Breast epithelium (tissue), 4 donors: Measurements from ENCODE around the gene NFIL3. TPM values are rescaled to one million over a fixed set of nuclear protein-coding genes. Genes with fewer than 3 reads are reported as not detected.

Experiments used
- DNase-seq, 2 donors: peaks; one replicate each; pipeline ENCODE4 v3.0.0-alpha.2; 2019; ENCODE audit warnings: low spot score in 2 of 2
- H3K27ac ChIP-seq, 2 donors: fragments of 200-600 bp; sonication (generic) in 1 of 2; one replicate each; pipeline ENCODE4 v1.5.1; 2016 to 2019; ENCODE audit warnings: mild to moderate bottlenecking in 1 of 2
- H3K27me3 ChIP-seq, 2 donors: fragments of 200-600 bp; sonication (generic) in 1 of 2; one replicate each; pipeline versions ENCODE4 v1.5.1 to v1.6.0; 2017 to 2019; ENCODE audit warnings: control low read depth in 1 of 2, mild to moderate bottlenecking in 1 of 2
- H3K36me3 ChIP-seq: fragments of 200-600 bp; one replicate; pipeline ENCODE4 v1.5.1; 2019
- H3K4me1 ChIP-seq, 2 donors: fragments of 200-600 bp; sonication (generic); one replicate each; pipeline ENCODE4 v1.5.1; 2016 to 2019; ENCODE audit warnings: control low read depth in 1 of 2
- H3K4me3 ChIP-seq, 3 donors: fragments of 200-600 bp; sonication (generic); 1 replicate in 2 of 3; 2 replicates in 1 of 3; pipeline ENCODE4 v1.5.1; 2016 to 2019; ENCODE audit warnings: mild to moderate bottlenecking in 3 of 3, moderate library complexity in 2 of 3
- H3K9me3 ChIP-seq, 2 donors: fragments of 200-600 bp; sonication (generic) in 1 of 2; one replicate each; pipeline ENCODE4 v1.5.1; 2016 to 2019; ENCODE audit warnings: control low read depth in 1 of 2
- POLR2A ChIP-seq: fragments of 450-650 bp; IDR thresholded peaks from one replicate; pipeline ENCODE4 v1.6.1; 2016; ENCODE audit warnings: antibody characterized with exemption, mild to moderate bottlenecking, moderate library complexity
- POLR2AphosphoS5 ChIP-seq, 3 donors: sonication (generic); formaldehyde crosslinking; IDR thresholded peaks; one replicate each; pipeline ENCODE4 v1.6.1; 2017; ENCODE audit warnings: antibody characterized with exemption in 3 of 3
- intact Hi-C: fragments of 100-400 bp; cut with DNase I; formaldehyde crosslinking; loops from one replicate; pipeline ENCODE4 v1.15.1; 2023; ENCODE audit warnings: low total_unique reads
- total RNA-seq, 3 donors: library from RNA; depleted of rRNA; stranded (reverse); fragments of >200 nt; gene quantifications; one replicate each; pipeline ENCODE4 v1.1.0, GENCODE V29; 2016
- TF ChIP-seq, protein P1 (sequence below), 3 donors: fragments of 450-650 bp; IDR thresholded peaks; one replicate each; pipeline ENCODE4 v1.5.1; 2016 to 2017; ENCODE audit warnings: antibody characterized with exemption in 3 of 3, mild to moderate bottlenecking in 3 of 3, moderate library complexity in 3 of 3

Gene NFIL3
- total RNA-seq, 3 donors from 2014 or later = 65.1 to 87.2 (median 74.9) TPM

DNA sequence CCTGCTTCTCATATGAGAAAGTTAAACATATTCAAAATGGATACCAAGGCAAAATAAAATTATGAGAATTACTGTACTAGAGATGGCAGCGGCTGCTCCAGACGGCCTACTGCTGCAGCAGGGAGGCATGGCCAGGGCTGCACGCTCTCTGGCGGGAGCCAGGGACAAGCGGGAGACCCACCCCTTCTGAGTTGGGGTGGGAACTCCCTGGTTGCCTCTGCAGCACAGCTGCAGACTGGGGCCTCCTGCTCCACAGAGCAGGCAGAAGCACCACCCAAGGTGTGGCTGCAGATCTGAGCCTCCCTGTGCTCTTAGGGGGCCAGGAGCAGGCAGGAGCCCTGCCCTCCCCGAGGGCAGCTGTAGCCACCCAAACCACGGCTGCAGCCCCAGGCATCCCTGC lies 59.6 kb downstream of the NFIL3 start:
- no peaks in the 10 kb centered on the region for H3K36me3 ChIP-seq
- DNase-seq = no peak
- intact Hi-C loops = no loop called here
- H3K27me3 ChIP-seq = no peaks in the 10 kb centered on the region
- no peaks in the 10 kb centered on the region for H3K9me3 ChIP-seq
- TF ChIP-seq, protein P1, sequence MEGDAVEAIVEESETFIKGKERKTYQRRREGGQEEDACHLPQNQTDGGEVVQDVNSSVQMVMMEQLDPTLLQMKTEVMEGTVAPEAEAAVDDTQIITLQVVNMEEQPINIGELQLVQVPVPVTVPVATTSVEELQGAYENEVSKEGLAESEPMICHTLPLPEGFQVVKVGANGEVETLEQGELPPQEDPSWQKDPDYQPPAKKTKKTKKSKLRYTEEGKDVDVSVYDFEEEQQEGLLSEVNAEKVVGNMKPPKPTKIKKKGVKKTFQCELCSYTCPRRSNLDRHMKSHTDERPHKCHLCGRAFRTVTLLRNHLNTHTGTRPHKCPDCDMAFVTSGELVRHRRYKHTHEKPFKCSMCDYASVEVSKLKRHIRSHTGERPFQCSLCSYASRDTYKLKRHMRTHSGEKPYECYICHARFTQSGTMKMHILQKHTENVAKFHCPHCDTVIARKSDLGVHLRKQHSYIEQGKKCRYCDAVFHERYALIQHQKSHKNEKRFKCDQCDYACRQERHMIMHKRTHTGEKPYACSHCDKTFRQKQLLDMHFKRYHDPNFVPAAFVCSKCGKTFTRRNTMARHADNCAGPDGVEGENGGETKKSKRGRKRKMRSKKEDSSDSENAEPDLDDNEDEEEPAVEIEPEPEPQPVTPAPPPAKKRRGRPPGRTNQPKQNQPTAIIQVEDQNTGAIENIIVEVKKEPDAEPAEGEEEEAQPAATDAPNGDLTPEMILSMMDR (IDR thresholded peaks at IDR 0.05) = no peak
- no peak for TF ChIP-seq POLR2AphosphoS5 (IDR thresholded peaks at IDR 0.05)
- TF ChIP-seq POLR2A = no peak
- no peaks in the 10 kb centered on the region for H3K4me1 ChIP-seq
- no peak overlapping the region for H3K4me3 ChIP-seq
- H3K27ac ChIP-seq = no peak overlapping the region

DNA sequence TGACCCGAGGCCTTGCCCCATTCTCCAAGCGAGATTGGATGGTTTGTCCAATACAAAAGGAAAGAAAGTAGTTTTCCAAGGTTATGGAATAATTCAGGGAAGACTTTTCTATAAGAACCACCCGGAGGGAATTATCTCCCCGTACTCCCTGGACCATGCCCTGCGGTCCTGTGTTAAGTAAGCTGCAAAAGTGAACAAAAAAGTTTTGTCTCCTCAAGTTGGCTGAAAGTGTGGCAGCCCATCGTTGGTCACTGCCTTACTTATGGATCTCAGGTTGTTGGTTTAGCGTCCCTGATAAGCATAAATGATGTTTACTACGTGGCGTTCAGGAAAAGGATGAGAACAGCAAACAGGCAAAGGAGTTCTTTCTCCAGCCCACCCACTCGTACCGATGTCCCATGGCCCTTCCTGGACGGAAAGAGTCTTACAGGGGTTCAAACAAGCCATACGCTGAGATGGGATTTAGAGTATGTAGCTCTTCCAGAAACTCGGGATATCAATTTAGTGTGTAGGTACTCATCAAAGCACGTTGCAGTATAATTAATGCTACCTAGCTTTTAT lies 61.5 kb downstream of the NFIL3 start:
- TF ChIP-seq, protein P1 (IDR thresholded peaks at IDR 0.05) = no peak
- TF ChIP-seq POLR2A (no peak), POLR2AphosphoS5 (IDR thresholded peaks at IDR 0.05) (no peak)
- intact Hi-C loops = no loop called here
- Histone ChIP-seq H3K36me3 (no peaks in the 10 kb centered on the region), H3K27me3 (no peaks in the 10 kb centered on the region), H3K27ac (peak overlapping the region; percentile 94 to 95), H3K9me3 (no peaks in the 10 kb centered on the region), H3K4me1 (no peaks in the 10 kb centered on the region), H3K4me3 (peak overlapping the region; percentile 87 to 97 (median 95))
- no peak for DNase-seq

DNA sequence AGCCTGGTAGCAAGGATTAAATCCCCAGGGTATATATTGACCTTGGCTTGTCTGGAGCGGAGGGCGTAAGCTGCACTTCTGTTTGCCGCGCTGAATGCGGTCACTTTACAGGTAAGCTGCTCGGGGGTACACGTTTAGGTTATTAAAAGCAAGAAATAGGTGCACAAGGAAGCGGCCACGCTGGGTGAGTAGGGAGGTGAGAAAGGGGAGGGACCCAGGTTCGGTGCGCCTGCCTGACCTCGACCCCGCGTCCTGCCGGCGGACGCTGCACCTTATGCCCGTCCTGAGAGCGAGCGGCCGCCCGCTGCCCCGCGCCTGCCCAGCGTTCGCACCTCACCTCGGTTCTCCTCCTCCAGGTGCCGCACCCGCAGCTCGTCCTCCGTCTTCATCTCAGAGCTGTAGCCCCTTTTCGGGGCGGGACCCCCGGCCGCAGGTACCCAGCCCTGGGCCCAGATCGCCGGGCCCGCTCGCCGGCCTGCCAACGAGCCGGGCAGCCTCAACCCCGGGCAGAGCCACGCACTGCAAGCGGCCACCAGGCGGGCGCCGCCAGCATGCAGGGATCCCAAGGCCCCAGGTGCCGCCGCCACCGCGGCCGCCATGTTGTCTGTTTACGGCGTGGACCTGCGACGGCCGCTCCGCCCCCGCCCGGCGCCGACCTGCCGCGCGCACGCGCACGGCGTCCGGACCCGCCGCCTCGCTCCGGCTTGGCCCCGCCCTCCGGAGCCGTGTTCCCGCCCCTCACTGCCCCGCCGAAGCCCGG lies 62.2 kb downstream of the NFIL3 start, which contains the start of gene AUH:
TSS of gene AUH (minus strand) at position 628 of the 760 bp plus-strand sequence. CDS start at position 599, 29 bp downstream.
- intact Hi-C loops = no loop called here

DNA sequence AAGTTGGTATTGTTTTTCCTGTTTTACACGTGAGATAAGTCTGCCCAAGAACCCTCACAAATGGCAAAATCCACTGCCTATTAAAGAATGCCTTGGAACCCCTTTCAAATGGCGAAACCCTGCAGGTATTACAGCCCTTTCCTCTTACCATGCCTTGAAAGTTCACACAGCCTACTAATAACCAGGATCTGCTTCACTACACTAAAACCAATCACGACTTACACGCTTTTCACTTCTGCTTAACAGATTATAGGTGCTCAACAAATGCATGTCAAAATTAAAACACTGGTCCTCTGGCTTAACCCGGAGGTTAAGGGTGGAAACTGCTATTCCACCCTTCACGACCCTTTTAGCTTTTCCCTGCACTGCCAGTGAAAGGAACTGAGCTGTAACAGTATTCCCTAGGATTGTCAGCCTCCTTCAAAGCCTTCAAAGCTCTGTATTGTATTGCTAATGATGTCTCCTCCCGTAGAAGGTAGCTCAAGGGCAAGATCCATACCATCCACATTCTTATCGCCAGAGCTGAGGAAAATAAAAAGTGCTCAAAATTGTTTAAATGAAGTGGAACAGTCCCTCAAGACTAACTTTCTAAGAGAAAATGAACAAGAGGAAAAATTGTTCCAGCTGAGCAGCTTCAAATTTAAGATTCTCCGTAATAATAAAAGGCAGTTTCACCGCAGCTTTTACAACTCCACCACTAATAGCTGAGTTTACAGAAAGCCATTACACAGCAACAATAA lies 62.9 kb downstream of the NFIL3 start:
- intact Hi-C loops = no loop called here
- H3K4me3 ChIP-seq = peak overlapping the region; percentile 87 to 97 (median 95)
- no peak for DNase-seq
- H3K9me3 ChIP-seq = no peaks in the 10 kb centered on the region
- no peaks in the 10 kb centered on the region for H3K36me3 ChIP-seq
- peak overlapping the region; percentile 94 to 95 for H3K27ac ChIP-seq
- H3K27me3 ChIP-seq = no peaks in the 10 kb centered on the region
- H3K4me1 ChIP-seq = no peaks in the 10 kb centered on the region
- TF ChIP-seq POLR2AphosphoS5 (IDR thresholded peaks at IDR 0.05) (no peak), POLR2A (no peak)
- TF ChIP-seq, protein P1 (IDR thresholded peaks at IDR 0.05) = no peak

More for the DNA sequence above, 62.2 kb downstream of the NFIL3 start, which contains the start of gene AUH:
- Histone ChIP-seq H3K4me3 (peak within 1 kb of the TSS; percentile 87 to 97 (median 95)), H3K9me3 (no peaks in the 10 kb centered on the region), H3K27ac (peak within 1 kb of the TSS; percentile 94 to 95), H3K4me1 (no peaks in the 10 kb centered on the region), H3K27me3 (no peaks in the 10 kb centered on the region), H3K36me3 (no peaks in the 10 kb centered on the region)
- DNase-seq = peak; percentile 67 to 86
- TF ChIP-seq, protein P1 (IDR thresholded peaks at IDR 0.05) = peak in 1 of 3 donors; percentile 14
- TF ChIP-seq POLR2AphosphoS5 (IDR thresholded peaks at IDR 0.05) (peak; percentile 8 to 45 (median 34)), POLR2A (no peak)
